KMS-11 (cell line): ENCODE results near the gene USP24.

Source experiments
- H2AFZ ChIP-seq: fragments of 200-600 bp; sonication (generic); 2 replicates; pipeline ENCODE4 v1.6.1; 2016; ENCODE audit warnings: antibody characterized with exemption, mixed run types, low read depth
- H3K27ac ChIP-seq: fragments of 200-600 bp; sonication (generic); 2 replicates; pipeline ENCODE4 v1.6.1; 2016; ENCODE audit warnings: mild to moderate bottlenecking, mixed run types
- H3K27me3 ChIP-seq: fragments of 200-600 bp; sonication (generic); 2 replicates; pipeline ENCODE4 v1.6.1; 2017; ENCODE audit warnings: mild to moderate bottlenecking, low read depth, mixed run types, moderate library complexity; ENCODE audit not compliant: insufficient read depth
- H3K36me3 ChIP-seq: fragments of 200-600 bp; sonication (generic); 2 replicates; pipeline ENCODE4 v1.6.1; 2017; ENCODE audit warnings: mild to moderate bottlenecking, mixed run types; ENCODE audit not compliant: insufficient read depth
- H3K4me1 ChIP-seq: fragments of 200-600 bp; sonication (generic); 2 replicates; pipeline ENCODE4 v1.6.1; 2016; ENCODE audit warnings: mild to moderate bottlenecking, low read depth, mixed run types; ENCODE audit not compliant: poor library complexity, severe bottlenecking
- H3K4me2 ChIP-seq: fragments of 200-600 bp; sonication (generic); 2 replicates; pipeline ENCODE4 v1.7.0; 2016; ENCODE audit warnings: mild to moderate bottlenecking, mixed run types
- H3K4me3 ChIP-seq: fragments of 200-600 bp; sonication (generic); IDR thresholded peaks from 2 replicates; pipeline ENCODE4 v1.6.1; 2017; ENCODE audit warnings: low read depth, low read length, mixed read lengths; ENCODE audit not compliant: insufficient read depth
- H3K79me2 ChIP-seq: fragments of 200-600 bp; sonication (generic); 2 replicates; pipeline ENCODE4 v1.6.1; 2016; ENCODE audit warnings: low read depth, mixed run types; ENCODE audit not compliant: insufficient read depth
- H3K9ac ChIP-seq: fragments of 200-600 bp; sonication (generic); 2 replicates; pipeline ENCODE4 v1.6.1; 2016; ENCODE audit warnings: mild to moderate bottlenecking, mixed run types
- H4K20me1 ChIP-seq: fragments of 200-600 bp; sonication (generic); 2 replicates; pipeline ENCODE4 v1.6.1; 2016; ENCODE audit warnings: mild to moderate bottlenecking, mixed run types; ENCODE audit not compliant: insufficient read depth
- CTCF ChIP-seq: fragments of 200-600 bp; sonication (generic); conservative IDR thresholded peaks from 2 replicates; pipeline ENCODE4 v1.6.1; 2017; ENCODE audit warnings: low read depth, mild to moderate bottlenecking, antibody characterized with exemption, low read length, moderate library complexity, mixed read lengths

The USP24 gene

GRCh38 chr1:55146781-55147180, 68.4 kb downstream of the USP24 start:
- Histone ChIP-seq H3K4me1 (peaks cover 13% of the 10 kb centered on the region), H3K9ac (no peak overlapping the region), H3K4me3 (no peak overlapping the region), H3K27ac (no peak overlapping the region), H3K4me2 (no peak overlapping the region), H3K79me2 (no peaks in the 10 kb centered on the region), H3K27me3 (no peaks in the 10 kb centered on the region), H3K36me3 (no peaks in the 10 kb centered on the region), H4K20me1 (no peaks in the 10 kb centered on the region), H2AFZ (no peak overlapping the region)
- TF ChIP-seq CTCF: no peak

- Histone ChIP-seq H3K27me3 (no peaks in the 10 kb centered on the region), H3K27ac (no peak overlapping the region), H3K79me2 (no peaks in the 10 kb centered on the region), H3K4me3 (no peak overlapping the region), H3K4me2 (no peak overlapping the region), H3K9ac (no peak overlapping the region), H3K36me3 (no peaks in the 10 kb centered on the region), H2AFZ (no peak overlapping the region), H3K4me1 (peaks cover 6% of the 10 kb centered on the region), H4K20me1 (no peaks in the 10 kb centered on the region)
- no peak for TF ChIP-seq CTCF
These were observed 70.3 kb downstream of the USP24 start for GRCh38 chr1:55144886-55145285.

- TF ChIP-seq CTCF: no peak
- Histone ChIP-seq H2AFZ (no peak overlapping the region), H3K27me3 (no peaks in the 10 kb centered on the region), H3K79me2 (no peaks in the 10 kb centered on the region), H3K4me1 (peaks cover 6% of the 10 kb centered on the region), H3K27ac (no peak overlapping the region), H3K4me2 (no peak overlapping the region), H4K20me1 (no peaks in the 10 kb centered on the region), H3K9ac (no peak overlapping the region), H3K36me3 (no peaks in the 10 kb centered on the region), H3K4me3 (no peak overlapping the region)
These were observed 71.5 kb downstream of the USP24 start for GRCh38 chr1:55143684-55144083.

GRCh38 chr1:55141295-55141893, 73.8 kb downstream of the USP24 start:
- Histone ChIP-seq H3K36me3 (peaks cover 5% of the 10 kb centered on the region; the same call in 1 of the 2 replicates), H4K20me1 (no peaks in the 10 kb centered on the region), H3K27ac (no peak overlapping the region), H3K27me3 (no peaks in the 10 kb centered on the region), H3K4me2 (no peak overlapping the region), H3K9ac (no peak overlapping the region), H3K4me3 (no peak overlapping the region), H2AFZ (no peak overlapping the region), H3K4me1 (peaks cover 6% of the 10 kb centered on the region), H3K79me2 (no peaks in the 10 kb centered on the region)
- TF ChIP-seq CTCF: no peak
